ENCODE data around the gene OR5H14.

OR5H14 gene

DNA sequence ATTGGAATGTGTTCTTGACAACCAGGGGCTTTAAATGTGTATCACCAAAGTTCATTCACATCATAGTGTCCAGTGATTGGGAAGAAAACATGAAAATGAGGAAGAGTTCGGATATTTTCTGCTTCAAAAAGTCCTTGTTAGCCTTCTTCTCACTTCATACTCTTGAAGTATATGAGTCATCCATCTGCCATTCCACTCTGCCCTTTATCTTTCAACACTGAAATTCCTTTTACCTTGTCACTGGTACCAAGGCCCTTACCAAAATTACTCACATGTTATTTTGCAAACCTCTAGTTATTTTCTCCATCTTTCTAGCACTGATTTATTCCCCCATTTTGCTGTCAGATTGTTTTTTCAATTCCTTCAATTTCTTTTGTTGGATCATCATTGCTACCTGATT lies 51.7 kb downstream of the OR5H14 start:
- DNase-seq (ENCODE audit: low spot score): no peak
